GM23248 (cell line): ENCODE measurements around the gene L3MBTL4.

Experiments used
- EZH2 ChIP-seq: fragments of 200-600 bp; sonication (generic); IDR thresholded peaks from 2 replicates; pipeline ENCODE4 v1.6.1; 2018; ENCODE audit warnings: antibody characterized with exemption, mild to moderate bottlenecking; ENCODE audit not compliant: insufficient read depth, poor library complexity, severe bottlenecking
- EZH2phosphoT487 ChIP-seq: fragments of 200-600 bp; sonication (generic); IDR thresholded peaks from 2 replicates; pipeline ENCODE4 v1.6.1; 2018; ENCODE audit warnings: antibody characterized with exemption, moderate library complexity, mild to moderate bottlenecking, low read depth; ENCODE audit not compliant: insufficient read depth

DNA sequence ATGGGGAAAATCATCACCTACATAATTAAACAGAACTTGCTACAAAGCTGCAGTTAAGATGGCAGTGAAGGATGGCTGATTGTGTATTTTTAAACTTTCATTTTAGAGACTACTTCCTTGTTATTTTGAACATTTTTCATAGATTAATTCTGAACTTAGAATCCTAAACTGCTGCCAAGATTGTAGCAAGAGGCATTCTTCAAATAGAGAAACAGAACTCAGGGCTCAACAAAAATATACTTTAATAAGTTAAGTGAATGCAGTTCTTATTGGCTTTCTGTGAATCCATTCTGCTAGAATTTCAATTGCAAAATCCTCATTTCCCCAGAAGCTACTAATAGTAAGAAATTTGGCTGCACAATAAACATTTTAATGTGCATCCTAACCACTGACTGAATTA lies 160.3 kb downstream of the L3MBTL4 start:
- TF ChIP-seq EZH2phosphoT487 (no peak), EZH2 (no peak)
